GM12878 (cell line): Measurements from ENCODE around the gene ARHGAP26.

ENCODE experiments used
- BRCA1 ChIP-seq: IDR thresholded peaks from 2 replicates; pipeline ENCODE4 v1.6.1; 2011; ENCODE audit warnings: low read depth, low read length, improper control_type of control experiment
- CHD2 ChIP-seq: IDR thresholded peaks from 2 replicates; pipeline ENCODE4 v1.6.1; 2011; ENCODE audit warnings: low read depth, low read length, improper control_type of control experiment, borderline replicate concordance
- EZH2 ChIP-seq: IDR thresholded peaks from 2 replicates; pipeline ENCODE4 v1.6.1; 2012; ENCODE audit warnings: low read depth, mild to moderate bottlenecking, control low read depth, inconsistent platforms, low read length, borderline replicate concordance; ENCODE audit not compliant: control insufficient read depth
- JUNB ChIP-seq: IDR thresholded peaks from 2 replicates; pipeline ENCODE4 v1.6.1; 2016; ENCODE audit warnings: antibody characterized with exemption, mild to moderate bottlenecking
- POLR2AphosphoS5 ChIP-seq: IDR thresholded peaks from 2 replicates; pipeline ENCODE4 v1.6.1; 2011; ENCODE audit warnings: mild to moderate bottlenecking, low read length, inconsistent platforms
- SIN3A ChIP-seq: IDR thresholded peaks from 2 replicates; pipeline ENCODE4 v1.6.1; 2012; ENCODE audit warnings: low read depth, low read length, improper control_type of control experiment
- SPI1 ChIP-seq: IDR thresholded peaks from 2 replicates; pipeline ENCODE4 v1.6.1; 2011; ENCODE audit warnings: low read depth, mild to moderate bottlenecking, low read length, moderate library complexity, borderline replicate concordance; ENCODE audit not compliant: insufficient read depth
- SUZ12 ChIP-seq: fragments of 200-600 bp; sonication (generic); IDR thresholded peaks from one replicate; pipeline ENCODE4 v1.6.1; 2018; ENCODE audit warnings: antibody characterized with exemption, mild to moderate bottlenecking; ENCODE audit not compliant: unreplicated experiment
- ZSCAN29 ChIP-seq: fragments of 450-650 bp; IDR thresholded peaks from 2 replicates; pipeline ENCODE4 v1.6.1; 2017; ENCODE audit warnings: mild to moderate bottlenecking, moderate library complexity
- TF ChIP-seq, protein P1 (sequence below), 3 experiments: IDR thresholded peaks in 2 of 3; conservative IDR thresholded peaks in 1 of 3; 2 replicates each; pipeline ENCODE4 v1.5.1; 2011; ENCODE audit warnings: low read depth in 3 of 3, low read length in 3 of 3, mild to moderate bottlenecking in 3 of 3, control low read depth in 2 of 3, moderate library complexity in 2 of 3, inconsistent platforms in 1 of 3, mixed read lengths in 1 of 3; ENCODE audit not compliant: control insufficient read depth in 2 of 3, insufficient read depth in 1 of 3; ENCODE audit errors: extremely low read depth in 1 of 3
- TF ChIP-seq, protein P2 (sequence below): IDR thresholded peaks from 2 replicates; pipeline ENCODE4 v1.6.1; 2012; ENCODE audit warnings: low read depth, low read length, improper control_type of control experiment
- TF ChIP-seq, protein P3 (sequence below): IDR thresholded peaks from 2 replicates; pipeline ENCODE4 v1.6.1; 2012; ENCODE audit warnings: mild to moderate bottlenecking, low read depth, low read length
- TF ChIP-seq, protein P4 (sequence below): IDR thresholded peaks from 2 replicates; pipeline ENCODE4 v1.6.1; 2011; ENCODE audit warnings: low read depth, mild to moderate bottlenecking, low read length, moderate library complexity, borderline replicate concordance; ENCODE audit errors: extremely low read depth

DNA sequence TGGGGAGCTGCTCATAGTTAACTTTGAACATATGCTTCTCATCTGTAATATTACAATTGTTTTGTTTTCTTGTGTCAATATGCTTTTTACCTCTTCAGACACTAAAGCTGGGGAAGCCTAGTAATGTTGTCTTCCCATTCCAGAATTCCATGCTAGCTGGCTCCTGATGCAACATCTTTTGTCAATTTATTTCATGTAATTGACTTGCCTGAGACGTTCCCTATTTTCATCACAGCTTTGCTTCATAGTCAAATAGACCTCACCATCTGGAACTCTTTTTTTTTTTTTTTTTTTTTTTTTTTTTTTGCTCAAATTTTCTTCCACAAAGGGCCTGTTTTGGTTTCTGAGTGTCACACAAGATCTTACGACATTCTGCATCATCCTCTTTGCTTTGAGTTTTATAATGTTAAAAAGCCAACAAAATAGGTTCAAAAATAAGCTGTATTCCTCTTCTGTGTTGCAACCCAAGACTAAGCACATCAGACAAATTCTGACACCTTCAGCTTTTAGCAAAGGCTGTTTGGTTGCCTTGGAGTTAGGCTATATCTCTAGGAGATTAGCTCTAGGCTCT, 398.1 kb downstream of the ARHGAP26 start:
- TF ChIP-seq SPI1 (no peak), JUNB (no peak), SUZ12 (no peak), CHD2 (no peak), BRCA1 (no peak), SIN3A (no peak), POLR2AphosphoS5 (no peak), ZSCAN29 (no peak), EZH2 (no peak)
- TF ChIP-seq, protein P1, sequence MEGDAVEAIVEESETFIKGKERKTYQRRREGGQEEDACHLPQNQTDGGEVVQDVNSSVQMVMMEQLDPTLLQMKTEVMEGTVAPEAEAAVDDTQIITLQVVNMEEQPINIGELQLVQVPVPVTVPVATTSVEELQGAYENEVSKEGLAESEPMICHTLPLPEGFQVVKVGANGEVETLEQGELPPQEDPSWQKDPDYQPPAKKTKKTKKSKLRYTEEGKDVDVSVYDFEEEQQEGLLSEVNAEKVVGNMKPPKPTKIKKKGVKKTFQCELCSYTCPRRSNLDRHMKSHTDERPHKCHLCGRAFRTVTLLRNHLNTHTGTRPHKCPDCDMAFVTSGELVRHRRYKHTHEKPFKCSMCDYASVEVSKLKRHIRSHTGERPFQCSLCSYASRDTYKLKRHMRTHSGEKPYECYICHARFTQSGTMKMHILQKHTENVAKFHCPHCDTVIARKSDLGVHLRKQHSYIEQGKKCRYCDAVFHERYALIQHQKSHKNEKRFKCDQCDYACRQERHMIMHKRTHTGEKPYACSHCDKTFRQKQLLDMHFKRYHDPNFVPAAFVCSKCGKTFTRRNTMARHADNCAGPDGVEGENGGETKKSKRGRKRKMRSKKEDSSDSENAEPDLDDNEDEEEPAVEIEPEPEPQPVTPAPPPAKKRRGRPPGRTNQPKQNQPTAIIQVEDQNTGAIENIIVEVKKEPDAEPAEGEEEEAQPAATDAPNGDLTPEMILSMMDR (IDR thresholded peaks at IDR 0.05 in 2 of 3, conservative IDR thresholded peaks at IDR 0.05 in 1 of 3; ENCODE audit: control insufficient read depth in 2 of 3, extremely low read depth in 1 of 3, insufficient read depth in 1 of 3, low read depth in 3 of 3, low read length in 3 of 3): no peak
- TF ChIP-seq, protein P2, sequence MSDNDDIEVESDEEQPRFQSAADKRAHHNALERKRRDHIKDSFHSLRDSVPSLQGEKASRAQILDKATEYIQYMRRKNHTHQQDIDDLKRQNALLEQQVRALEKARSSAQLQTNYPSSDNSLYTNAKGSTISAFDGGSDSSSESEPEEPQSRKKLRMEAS: no peak
- TF ChIP-seq, protein P3, sequence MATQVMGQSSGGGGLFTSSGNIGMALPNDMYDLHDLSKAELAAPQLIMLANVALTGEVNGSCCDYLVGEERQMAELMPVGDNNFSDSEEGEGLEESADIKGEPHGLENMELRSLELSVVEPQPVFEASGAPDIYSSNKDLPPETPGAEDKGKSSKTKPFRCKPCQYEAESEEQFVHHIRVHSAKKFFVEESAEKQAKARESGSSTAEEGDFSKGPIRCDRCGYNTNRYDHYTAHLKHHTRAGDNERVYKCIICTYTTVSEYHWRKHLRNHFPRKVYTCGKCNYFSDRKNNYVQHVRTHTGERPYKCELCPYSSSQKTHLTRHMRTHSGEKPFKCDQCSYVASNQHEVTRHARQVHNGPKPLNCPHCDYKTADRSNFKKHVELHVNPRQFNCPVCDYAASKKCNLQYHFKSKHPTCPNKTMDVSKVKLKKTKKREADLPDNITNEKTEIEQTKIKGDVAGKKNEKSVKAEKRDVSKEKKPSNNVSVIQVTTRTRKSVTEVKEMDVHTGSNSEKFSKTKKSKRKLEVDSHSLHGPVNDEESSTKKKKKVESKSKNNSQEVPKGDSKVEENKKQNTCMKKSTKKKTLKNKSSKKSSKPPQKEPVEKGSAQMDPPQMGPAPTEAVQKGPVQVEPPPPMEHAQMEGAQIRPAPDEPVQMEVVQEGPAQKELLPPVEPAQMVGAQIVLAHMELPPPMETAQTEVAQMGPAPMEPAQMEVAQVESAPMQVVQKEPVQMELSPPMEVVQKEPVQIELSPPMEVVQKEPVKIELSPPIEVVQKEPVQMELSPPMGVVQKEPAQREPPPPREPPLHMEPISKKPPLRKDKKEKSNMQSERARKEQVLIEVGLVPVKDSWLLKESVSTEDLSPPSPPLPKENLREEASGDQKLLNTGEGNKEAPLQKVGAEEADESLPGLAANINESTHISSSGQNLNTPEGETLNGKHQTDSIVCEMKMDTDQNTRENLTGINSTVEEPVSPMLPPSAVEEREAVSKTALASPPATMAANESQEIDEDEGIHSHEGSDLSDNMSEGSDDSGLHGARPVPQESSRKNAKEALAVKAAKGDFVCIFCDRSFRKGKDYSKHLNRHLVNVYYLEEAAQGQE: no peak
- TF ChIP-seq, protein P4, sequence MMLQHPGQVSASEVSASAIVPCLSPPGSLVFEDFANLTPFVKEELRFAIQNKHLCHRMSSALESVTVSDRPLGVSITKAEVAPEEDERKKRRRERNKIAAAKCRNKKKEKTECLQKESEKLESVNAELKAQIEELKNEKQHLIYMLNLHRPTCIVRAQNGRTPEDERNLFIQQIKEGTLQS: no peak
